Ishikawa (cell line): Measurements from ENCODE around the gene ZHX3.

Experiments
- CEBPB ChIP-seq: IDR thresholded peaks from 2 replicates; pipeline ENCODE4 v1.6.1; 2012
- NFIC ChIP-seq: IDR thresholded peaks from 2 replicates; pipeline ENCODE4 v1.6.1; 2012
- RAD21 ChIP-seq: IDR thresholded peaks from 2 replicates; pipeline ENCODE4 v1.6.1; 2012; ENCODE audit warnings: low read depth
- TCF12 ChIP-seq: IDR thresholded peaks from 2 replicates; pipeline ENCODE4 v1.6.1; 2012; ENCODE audit warnings: low read depth
- YY1 ChIP-seq: IDR thresholded peaks from 2 replicates; pipeline ENCODE4 v1.6.1; 2012; ENCODE audit warnings: low read depth

DNA sequence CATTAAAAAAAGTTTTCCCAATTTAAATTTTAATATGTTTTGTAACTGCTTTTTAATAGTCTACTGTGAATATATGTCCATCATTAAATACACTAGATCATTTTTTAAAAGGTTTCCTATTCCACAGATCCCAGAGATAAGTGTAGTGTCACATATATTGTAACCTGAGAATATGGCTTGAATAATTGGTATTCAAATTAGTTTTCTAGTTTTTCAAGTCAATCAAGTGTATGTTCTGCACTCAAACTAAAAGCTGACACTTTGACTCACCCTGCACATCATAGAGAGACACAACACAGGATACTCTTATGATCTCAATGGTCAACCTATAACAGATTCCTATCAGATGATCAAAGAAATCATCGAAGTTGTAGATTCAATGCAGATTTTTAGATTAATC, 49.1 kb downstream of the ZHX3 start:
- TF ChIP-seq YY1, result no peak
- no peak for TF ChIP-seq TCF12
- TF ChIP-seq NFIC, result no peak
- TF ChIP-seq CEBPB, result no peak
- TF ChIP-seq RAD21, result no peak
